ENCODE measurements around the gene MMS19.

DNA sequence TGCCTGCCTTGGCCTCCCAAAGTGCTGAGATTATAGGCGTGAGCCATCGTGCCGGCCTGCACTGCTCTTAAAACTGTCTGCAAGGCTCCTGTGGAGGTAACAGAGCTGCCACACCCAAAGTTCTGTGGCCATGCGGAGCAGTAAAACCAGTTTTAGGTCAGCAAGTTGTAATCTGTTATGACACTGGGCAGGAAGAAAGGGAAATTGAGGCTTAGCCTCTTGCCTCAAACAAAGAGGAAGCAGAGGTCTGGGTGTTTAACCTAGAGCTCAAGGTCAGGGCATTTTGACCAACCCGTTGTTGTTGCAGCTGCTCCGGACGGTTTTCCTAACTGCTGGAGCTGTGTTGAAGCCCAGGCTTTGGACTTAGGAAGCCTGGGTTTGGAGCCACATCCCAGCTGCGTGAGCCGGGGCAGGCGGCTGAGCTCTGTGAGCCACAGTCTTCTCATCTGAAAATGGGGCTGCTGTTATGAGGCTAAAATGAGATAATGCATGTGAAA lies 89.7 kb downstream of the MMS19 start:
- TF ChIP-seq, protein P1, sequence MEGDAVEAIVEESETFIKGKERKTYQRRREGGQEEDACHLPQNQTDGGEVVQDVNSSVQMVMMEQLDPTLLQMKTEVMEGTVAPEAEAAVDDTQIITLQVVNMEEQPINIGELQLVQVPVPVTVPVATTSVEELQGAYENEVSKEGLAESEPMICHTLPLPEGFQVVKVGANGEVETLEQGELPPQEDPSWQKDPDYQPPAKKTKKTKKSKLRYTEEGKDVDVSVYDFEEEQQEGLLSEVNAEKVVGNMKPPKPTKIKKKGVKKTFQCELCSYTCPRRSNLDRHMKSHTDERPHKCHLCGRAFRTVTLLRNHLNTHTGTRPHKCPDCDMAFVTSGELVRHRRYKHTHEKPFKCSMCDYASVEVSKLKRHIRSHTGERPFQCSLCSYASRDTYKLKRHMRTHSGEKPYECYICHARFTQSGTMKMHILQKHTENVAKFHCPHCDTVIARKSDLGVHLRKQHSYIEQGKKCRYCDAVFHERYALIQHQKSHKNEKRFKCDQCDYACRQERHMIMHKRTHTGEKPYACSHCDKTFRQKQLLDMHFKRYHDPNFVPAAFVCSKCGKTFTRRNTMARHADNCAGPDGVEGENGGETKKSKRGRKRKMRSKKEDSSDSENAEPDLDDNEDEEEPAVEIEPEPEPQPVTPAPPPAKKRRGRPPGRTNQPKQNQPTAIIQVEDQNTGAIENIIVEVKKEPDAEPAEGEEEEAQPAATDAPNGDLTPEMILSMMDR (IDR thresholded peaks at IDR 0.05) = no peak
- TF ChIP-seq POLR2A (IDR thresholded peaks at IDR 0.05) = no peak
